ENCODE results near the gene TMEM18.
"Not testable (repeated sequence)": the region's sequence is repeated elsewhere in the genome, so short reads cannot be mapped to it uniquely, and the experiment has no call there.

The TMEM18 gene

GRCh38 chr2:692767-693166 is 15.6 kb upstream of the TMEM18 start:
- no peak for DNase-seq

DNA sequence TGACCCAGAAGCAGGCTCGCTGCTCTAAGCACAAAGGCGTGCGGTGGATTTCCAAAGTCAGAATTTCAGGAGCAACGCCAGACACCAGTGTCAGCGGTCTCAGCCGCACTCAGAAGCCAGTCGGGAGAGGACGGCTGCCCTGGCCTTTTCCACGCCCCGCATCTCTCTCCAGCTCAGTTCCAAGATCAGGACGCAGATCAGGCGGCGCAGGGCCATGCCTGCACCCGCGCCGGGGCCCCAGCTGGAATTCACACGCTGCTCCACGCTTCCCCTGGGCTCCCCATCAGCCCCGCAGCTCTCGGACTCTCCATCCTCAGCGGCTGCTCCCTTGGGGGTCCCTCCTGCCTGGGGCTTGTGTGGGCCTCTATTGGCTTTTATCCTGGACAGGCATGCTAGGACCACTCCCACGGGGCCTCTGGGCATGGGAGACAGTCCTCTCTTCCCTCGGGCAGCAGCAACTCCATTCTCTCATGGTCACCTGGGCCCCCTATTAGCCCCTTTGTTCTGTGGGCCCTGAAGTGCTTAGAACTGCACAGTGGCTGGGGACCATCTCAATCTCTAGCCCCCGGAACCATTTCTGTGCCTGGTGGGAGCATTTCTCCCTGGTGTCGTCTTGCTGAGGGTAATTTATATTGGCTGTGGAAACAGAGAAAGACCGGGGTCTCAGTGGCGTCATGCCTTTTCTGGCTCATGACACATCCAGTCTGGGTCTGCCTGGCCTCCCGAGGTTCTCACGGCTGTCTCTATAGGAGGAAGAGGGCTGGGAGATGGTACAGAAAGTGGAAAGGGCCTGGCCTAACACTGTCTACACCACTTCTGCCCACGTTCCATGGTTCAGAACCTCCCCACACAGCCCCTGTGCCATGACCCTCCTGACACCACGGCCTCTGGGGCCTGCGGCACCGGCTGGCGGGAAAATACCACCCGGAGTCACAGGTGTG is 14.9 kb upstream of the TMEM18 start:
- DNase-seq = no peak

DNA sequence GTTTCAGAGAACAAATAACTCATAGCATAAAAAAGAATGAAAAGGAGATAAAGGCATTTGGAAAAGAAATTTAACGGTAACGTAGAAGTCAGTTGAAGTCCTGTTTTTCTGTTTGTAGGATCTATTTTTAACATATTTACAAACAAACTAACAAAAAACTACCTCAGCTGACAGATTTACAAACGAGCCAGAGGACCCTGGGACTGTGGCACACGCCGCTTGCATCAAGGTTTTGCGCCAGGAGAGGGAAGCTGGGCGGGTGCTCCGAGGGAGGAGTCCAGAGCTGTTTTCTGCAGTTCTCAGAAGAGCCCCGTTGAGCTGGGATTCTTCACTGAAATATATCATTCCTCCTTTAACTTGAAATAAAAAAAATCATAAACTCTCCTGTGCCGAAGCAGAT is 13.6 kb upstream of the TMEM18 start:
- no peak for DNase-seq

- DNase-seq = no peak
Measured at GRCh38 chr2:689877-690510, 12.8 kb upstream of the TMEM18 start.

DNA sequence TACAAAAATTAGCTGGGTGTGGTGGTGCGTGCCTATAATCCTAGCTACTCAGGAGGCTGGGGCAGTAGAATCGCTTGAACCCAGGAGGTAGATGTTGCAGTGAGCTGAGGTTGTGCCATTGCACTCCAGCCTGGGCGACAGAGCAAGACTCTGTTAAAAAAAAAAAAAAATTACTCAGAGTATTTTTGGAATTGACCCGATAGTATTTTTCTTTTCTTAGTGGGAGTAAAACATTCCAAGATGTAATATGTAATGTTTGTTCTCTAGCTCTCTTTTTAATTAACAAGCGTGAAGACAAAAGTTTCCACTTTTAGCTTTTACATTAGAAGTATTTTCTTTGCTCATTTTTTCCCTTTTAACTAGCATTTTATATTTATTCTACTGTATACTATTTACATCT is 12.0 kb upstream of the TMEM18 start:
- no peak for DNase-seq

DNA sequence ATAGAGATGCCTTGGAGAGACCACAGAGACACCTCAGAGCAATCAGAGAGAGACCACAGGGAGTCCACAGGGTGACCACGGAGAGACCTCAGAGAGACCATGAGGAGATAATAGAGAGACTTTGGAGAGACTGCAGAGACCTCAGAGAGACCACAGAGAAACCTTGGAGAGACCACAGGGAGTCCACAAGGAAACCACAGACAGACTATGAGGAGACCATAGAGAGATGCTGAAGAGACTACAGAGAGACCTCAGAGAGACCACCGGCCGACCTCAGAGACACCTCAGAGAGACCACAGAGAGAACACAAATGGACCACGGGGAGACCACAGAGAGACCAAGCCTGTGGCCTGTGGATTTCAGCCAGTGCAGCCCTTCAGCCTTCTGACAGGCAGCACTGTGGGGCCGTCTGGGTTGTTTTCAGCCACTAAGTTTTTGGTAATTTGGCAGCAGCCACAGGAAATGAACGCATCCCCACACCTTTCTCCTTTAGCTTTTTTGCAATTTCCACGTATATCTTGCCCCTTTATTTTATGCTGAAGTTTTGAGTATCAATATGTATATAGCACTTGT is 11.4 kb upstream of the TMEM18 start:
- DNase-seq = no peak

GRCh38 chr2:685421-685820 is 8.2 kb upstream of the TMEM18 start:
- DNase-seq = no peak

- not testable (repeated sequence) for DNase-seq
Measured at GRCh38 chr2:684913-685312, 7.7 kb upstream of the TMEM18 start.

DNA sequence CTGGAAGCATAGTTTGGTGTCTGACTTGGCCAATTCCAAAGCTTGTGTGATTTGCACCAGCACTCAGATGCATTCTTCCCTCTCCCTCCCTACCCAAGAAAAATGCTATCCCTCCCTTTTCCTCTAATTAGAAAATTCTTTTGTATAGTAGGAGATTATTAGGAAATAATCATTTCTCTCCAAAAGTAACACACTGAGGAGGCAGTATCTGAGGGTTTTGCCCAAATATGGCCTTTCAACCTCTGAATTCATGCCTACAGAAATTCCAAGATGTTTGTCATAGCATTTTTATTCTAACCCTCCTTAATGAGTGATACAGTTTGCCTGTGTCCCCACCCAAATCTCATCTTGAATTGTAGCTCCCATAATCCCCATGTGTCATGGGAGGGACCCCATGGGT is 5.0 kb upstream of the TMEM18 start:
- DNase-seq = no peak

DNA sequence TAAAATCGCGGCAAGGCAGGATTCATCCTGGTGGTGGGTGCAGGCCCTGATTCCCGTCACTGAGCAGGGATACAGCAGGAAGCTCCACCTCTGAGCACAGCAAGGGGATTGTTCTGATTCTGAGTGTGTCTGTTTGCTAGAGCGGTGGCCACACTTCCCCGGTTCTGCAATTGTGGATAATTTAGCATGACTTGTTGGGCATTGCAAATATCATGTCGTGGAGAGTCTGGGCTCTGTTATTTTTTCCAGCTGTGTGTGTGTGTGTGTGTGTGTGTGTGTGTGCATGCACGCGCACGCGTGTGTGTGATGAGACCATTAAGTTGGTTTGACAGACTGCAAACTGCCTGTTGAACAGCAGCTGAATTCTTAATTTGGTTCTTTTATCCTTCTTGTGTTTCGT is 4.1 kb upstream of the TMEM18 start:
- no peak for DNase-seq

DNA sequence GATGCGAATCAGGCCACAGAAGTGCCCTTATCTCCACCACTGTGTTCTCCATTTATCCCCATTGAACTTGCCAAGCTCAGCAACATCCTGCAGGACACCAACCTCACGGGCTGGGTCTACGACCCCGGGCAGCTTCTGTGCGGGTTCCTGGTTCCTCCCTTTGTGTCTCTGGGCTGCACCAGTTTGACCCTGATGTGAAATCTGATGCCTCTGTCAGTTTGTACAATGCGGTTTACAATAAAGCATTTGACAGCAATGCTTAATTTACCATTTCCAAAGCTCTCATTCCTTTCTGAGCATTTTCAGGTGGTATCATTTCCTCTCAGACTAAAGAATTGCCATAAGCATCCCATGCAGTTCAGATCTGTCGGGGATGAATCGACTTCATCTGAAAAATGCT is 3.3 kb upstream of the TMEM18 start:
- no peak for DNase-seq

DNA sequence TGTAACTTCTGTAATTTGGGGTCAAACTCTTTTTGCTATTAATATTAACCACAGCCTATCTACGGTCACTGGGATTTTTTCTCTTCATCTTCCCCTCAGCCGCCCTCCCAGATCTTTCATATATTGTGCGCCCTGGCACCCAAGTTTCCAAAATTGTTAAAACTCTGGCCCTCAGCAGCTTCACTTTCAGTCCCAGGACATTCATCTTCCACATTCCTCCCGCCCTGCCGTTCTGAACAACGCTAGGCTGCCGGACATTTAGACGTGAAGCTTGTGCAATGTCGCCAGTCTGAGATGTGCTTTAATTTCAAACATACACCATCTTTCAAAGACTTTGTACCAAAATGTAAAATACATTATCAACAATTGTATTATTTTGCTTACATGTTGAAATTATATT is 1.8 kb upstream of the TMEM18 start:
- no peak for DNase-seq

GRCh38 chr2:677959-678550 is 849 bp upstream of the TMEM18 start:
- no peak for DNase-seq

DNA sequence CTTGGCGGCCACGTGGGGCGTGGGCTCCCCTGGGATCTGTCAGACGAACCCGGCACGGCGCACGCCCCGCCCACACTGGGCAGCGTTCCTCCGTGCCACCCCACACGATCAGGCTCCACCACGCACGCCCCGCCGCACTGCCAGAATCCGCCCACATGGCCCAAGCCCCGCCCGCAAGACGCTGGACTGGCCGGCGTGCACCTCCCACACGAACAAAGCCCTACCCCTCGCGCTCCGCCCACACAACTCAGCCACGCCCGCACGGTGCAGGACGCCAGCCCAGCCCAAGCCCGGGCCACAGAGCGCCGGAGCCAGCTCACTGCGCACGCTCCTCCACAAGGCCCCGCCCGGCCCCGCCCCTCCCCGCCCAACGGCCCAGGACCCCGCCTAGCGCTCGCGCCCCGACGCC is 555 bp downstream of the TMEM18 start:
- peak; percentile 94 for DNase-seq

- no peak for DNase-seq
Measured at GRCh38 chr2:675982-676646, 1.1 kb downstream of the TMEM18 start.

DNA sequence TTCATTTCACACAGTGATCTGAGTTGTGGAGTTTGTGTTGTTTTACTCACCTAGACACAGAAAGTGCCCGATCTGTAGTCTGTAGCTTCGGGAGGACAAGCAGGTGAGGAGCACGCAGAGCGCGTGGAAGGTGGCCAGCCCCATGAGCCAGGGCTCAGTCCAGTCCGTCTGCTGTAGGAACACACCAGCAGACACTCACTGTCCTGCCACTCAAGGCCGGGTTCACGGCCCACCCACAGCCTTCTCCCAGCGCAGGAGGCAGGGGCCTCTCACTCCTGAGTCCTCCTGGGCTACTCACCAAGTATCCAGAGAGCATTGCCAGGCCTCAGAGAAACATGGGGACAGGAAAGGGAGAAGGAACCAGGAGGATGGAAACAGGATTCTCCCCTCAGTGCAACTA is 1.7 kb downstream of the TMEM18 start:
- DNase-seq = no peak

GRCh38 chr2:675051-675450 is 2.2 kb downstream of the TMEM18 start:
- DNase-seq = no peak

DNA sequence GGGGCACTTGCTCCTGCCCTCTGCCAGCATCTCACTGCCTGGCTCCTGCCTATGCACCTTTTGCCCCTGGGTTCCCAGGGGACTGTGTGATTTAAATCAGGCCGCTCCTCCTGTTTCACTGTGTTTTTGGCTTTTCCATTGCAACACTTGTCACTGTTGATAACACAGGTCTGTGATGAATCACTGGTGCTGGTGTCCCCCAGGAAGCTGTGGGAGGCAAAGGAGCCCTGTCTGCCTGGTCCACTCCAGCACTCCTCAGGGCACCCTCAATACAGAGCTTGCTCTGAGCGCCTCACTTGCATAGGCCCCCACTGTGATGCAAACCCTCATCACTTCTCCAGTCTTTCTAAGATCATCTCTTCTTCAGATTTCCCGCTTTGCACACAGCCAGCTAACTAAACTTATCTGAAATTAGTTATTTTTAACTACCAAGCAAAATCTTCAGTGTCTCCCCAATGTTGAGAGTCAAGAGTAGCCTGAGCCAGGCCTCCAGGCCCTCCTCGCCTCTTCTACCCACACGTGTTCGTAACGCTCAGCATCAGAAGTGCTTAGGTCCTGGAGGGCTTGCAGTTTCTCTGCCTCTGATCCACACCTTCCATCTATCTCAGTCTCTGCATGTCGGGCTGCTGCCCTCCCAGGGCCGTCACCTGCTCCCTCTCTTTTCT is 2.8 kb downstream of the TMEM18 start:
- no peak for DNase-seq

GRCh38 chr2:673615-674320 is 3.4 kb downstream of the TMEM18 start:
- DNase-seq = no peak

GRCh38 chr2:673016-673415 is 4.2 kb downstream of the TMEM18 start:
- DNase-seq = no peak

GRCh38 chr2:672606-672905 is 4.7 kb downstream of the TMEM18 start:
- no peak for DNase-seq

All from effector CD4-positive, alpha-beta T cell (primary cell).